Endothelial cell of umbilical vein (primary cell): ENCODE data around the gene MMP21. TPM values are rescaled to one million over a fixed set of nuclear protein-coding genes. Genes with fewer than 3 reads are reported as not detected.

Source experiments
- BruUV-seq: library from RNA; stranded (reverse); fragments of 400-500 nt; replicated peaks from 2 replicates; lab custom pipeline; 2021; lab: Mats Ljungman, UMichigan
- CTCF ChIA-PET: fragments of 300-600, 350-600 bp; sonication (Branson Sonifier 250); formaldehyde crosslinking; loops from one replicate; lab custom pipeline; 2021; ENCODE audit warnings: antibody characterized with exemption, inconsistent platforms; lab: Charles Lee
- POLR2A ChIA-PET: fragments of 300-600, 350-600 bp; sonication (Branson Sonifier 250); formaldehyde crosslinking; loops from one replicate; lab custom pipeline; 2021; ENCODE audit warnings: antibody characterized with exemption, inconsistent platforms; lab: Charles Lee
- DNase-seq: peaks from one replicate; pipeline ENCODE4 v3.0.0-alpha.2; 2011; ENCODE audit warnings: low read depth, low spot score
- FAIRE-seq: peaks from 2 replicates; lab custom pipeline; 2011; peaks lifted over from hg19 to GRCh38; lab: Jason Lieb, UNC
- H2AFZ ChIP-seq: 2 replicates; pipeline ENCODE4 v1.6.0; 2012; ENCODE audit warnings: low read depth, low read length, control low read depth, inconsistent platforms
- H3K27ac ChIP-seq: 2 replicates; pipeline ENCODE4 v1.5.1; 2011; ENCODE audit warnings: low read depth, mild to moderate bottlenecking, control low read depth, low read length, moderate library complexity; ENCODE audit not compliant: insufficient read depth
- H3K27me3 ChIP-seq, 2 experiments: 2 replicates each; pipeline versions ENCODE4 v1.6.0 to v1.6.1; 2011; ENCODE audit warnings: low read length in 2 of 2, mixed read lengths in 1 of 2; ENCODE audit not compliant: control insufficient read depth in 2 of 2, insufficient read depth in 2 of 2
- H3K36me3 ChIP-seq, 2 experiments: 2 replicates in 1 of 2; 3 replicates in 1 of 2; pipeline ENCODE4 v1.5.1; 2011; ENCODE audit warnings: low read length in 2 of 2, mild to moderate bottlenecking in 1 of 2, moderate library complexity in 1 of 2; ENCODE audit not compliant: control insufficient read depth in 2 of 2, insufficient read depth in 2 of 2; ENCODE audit errors: extremely low read depth in 1 of 2
- H3K4me1 ChIP-seq: 3 replicates; pipeline ENCODE4 v1.5.1; 2011; ENCODE audit warnings: mild to moderate bottlenecking, low read length; ENCODE audit not compliant: control insufficient read depth, insufficient read depth; ENCODE audit errors: extremely low read depth
- H3K4me2 ChIP-seq: 2 replicates; pipeline ENCODE4 v1.6.1; 2011; ENCODE audit warnings: low read length, control low read depth, mixed read lengths; ENCODE audit not compliant: insufficient read depth
- H3K4me3 ChIP-seq, 3 experiments: fragments of 200-600 bp in 1 of 3; sonication (generic), shearing (Covaris generic) in 1 of 3; replicated peaks in 1 of 3; 2 replicates each; pipeline ENCODE4 v1.5.1; 2011 to 2016; ENCODE audit warnings: control low read depth in 3 of 3, low read length in 3 of 3, mild to moderate bottlenecking in 2 of 3, inconsistent platforms in 1 of 3, low read depth in 1 of 3, moderate library complexity in 1 of 3; ENCODE audit not compliant: insufficient read depth in 1 of 3
- H3K79me2 ChIP-seq: 2 replicates; pipeline ENCODE4 v1.6.0; 2012; ENCODE audit warnings: low read length, inconsistent platforms; ENCODE audit not compliant: control insufficient read depth, insufficient read depth
- H3K9ac ChIP-seq: replicated peaks from 2 replicates; pipeline ENCODE3; 2011; ENCODE audit warnings: low read length, control low read depth; ENCODE audit not compliant: insufficient read depth; ENCODE audit errors: extremely low read depth
- H3K9me1 ChIP-seq: replicated peaks from 3 replicates; pipeline ENCODE4 v1.6.0; 2011; ENCODE audit warnings: mild to moderate bottlenecking, low read length; ENCODE audit not compliant: control insufficient read depth, insufficient read depth; ENCODE audit errors: extremely low read depth
- H3K9me3 ChIP-seq: replicated peaks from 2 replicates; pipeline ENCODE4 v1.5.1; 2012; ENCODE audit warnings: low read length, inconsistent platforms; ENCODE audit not compliant: control insufficient read depth, insufficient read depth
- H4K20me1 ChIP-seq: replicated peaks from 2 replicates; pipeline ENCODE3; 2011; ENCODE audit warnings: mild to moderate bottlenecking, low read length; ENCODE audit not compliant: control insufficient read depth, insufficient read depth; ENCODE audit errors: extremely low read depth
- EZH2 ChIP-seq: IDR thresholded peaks from 2 replicates; pipeline ENCODE4 v1.6.1; 2012; ENCODE audit warnings: borderline replicate concordance, low read depth, mild to moderate bottlenecking, moderate library complexity, low read length, inconsistent platforms; ENCODE audit not compliant: severe bottlenecking
- FOS ChIP-seq: IDR thresholded peaks from 2 replicates; pipeline ENCODE4 v1.6.1; 2011; ENCODE audit warnings: mild to moderate bottlenecking, low read length, moderate library complexity, borderline replicate concordance; ENCODE audit not compliant: insufficient read depth
- GATA2 ChIP-seq: IDR thresholded peaks from 2 replicates; pipeline ENCODE4 v1.7.0; 2011; ENCODE audit warnings: low read depth, mild to moderate bottlenecking, moderate library complexity, mixed read lengths, low read length; ENCODE audit not compliant: insufficient read length, insufficient read depth
- JUN ChIP-seq: IDR thresholded peaks from 2 replicates; pipeline ENCODE4 v1.6.1; 2011; ENCODE audit warnings: borderline replicate concordance, low read depth; ENCODE audit not compliant: insufficient read length, insufficient read depth
- MAX ChIP-seq: IDR thresholded peaks from 2 replicates; pipeline ENCODE4 v1.6.1; 2011; ENCODE audit not compliant: insufficient read depth, insufficient read length
- MYC ChIP-seq: IDR thresholded peaks from one replicate; pipeline ENCODE4 v1.6.1; 2011; ENCODE audit warnings: mild to moderate bottlenecking, low read depth, low read length
- POLR2A ChIP-seq: IDR thresholded peaks from 2 replicates; pipeline ENCODE4 v1.6.1; 2012; ENCODE audit warnings: low read depth, mild to moderate bottlenecking, control low read depth, low read length
- POLR2AphosphoS5 ChIP-seq: IDR thresholded peaks from 2 replicates; pipeline ENCODE4 v1.6.1; 2012; ENCODE audit warnings: low read depth, mild to moderate bottlenecking, control low read depth, low read length, moderate library complexity; ENCODE audit not compliant: insufficient read depth
- dilution Hi-C: fragments of 300-500 bp; cut with MboI; formaldehyde crosslinking; loops from one replicate; pipeline ENCODE4 v1.15.0; 2019; ENCODE audit warnings: low sequenced_read_pairs; ENCODE audit not compliant: extremely low pct_ligation_motif_present
- intact Hi-C: fragments of 100-400 bp; cut with micrococcal nuclease; formaldehyde crosslinking; loops from one replicate; pipeline ENCODE4 v1.10.0; 2022
- polyA plus RNA-seq, 4 experiments: library from polyadenylated mRNA; depleted of rRNA in 3 of 4; stranded (reverse) in 3 of 4; unstranded in 1 of 4; fragments of >200 nt; gene quantifications; 2 replicates each; pipeline versions ENCODE4 v1.2.1 to v1.2.3, GENCODE V29; 2011 to 2012; ENCODE audit warnings: missing spikeins in 1 of 4
- total RNA-seq: library from RNA; stranded (reverse); gene quantifications from 2 replicates; pipeline ENCODE4 v1.2.3, GENCODE V29; 2021
- TF ChIP-seq, protein P1 (sequence below), 2 donors: IDR thresholded peaks; 1 replicate in 1 of 2; 2 replicates in 1 of 2; pipeline ENCODE4 v1.5.1; 2011; ENCODE audit warnings: low read length in 2 of 2, mild to moderate bottlenecking in 2 of 2, moderate library complexity in 2 of 2, control low read depth in 1 of 2, inconsistent platforms in 1 of 2, low read depth in 1 of 2; ENCODE audit not compliant: insufficient read depth in 1 of 2; ENCODE audit errors: extremely low read depth in 1 of 2

Gene MMP21
- total and polyA plus RNA-seq, 2 donors (not counting 3 experiments of a cell fraction or from before 2014, with no cell fraction given) = 0.06 TPM; not detected in 1

DNA sequence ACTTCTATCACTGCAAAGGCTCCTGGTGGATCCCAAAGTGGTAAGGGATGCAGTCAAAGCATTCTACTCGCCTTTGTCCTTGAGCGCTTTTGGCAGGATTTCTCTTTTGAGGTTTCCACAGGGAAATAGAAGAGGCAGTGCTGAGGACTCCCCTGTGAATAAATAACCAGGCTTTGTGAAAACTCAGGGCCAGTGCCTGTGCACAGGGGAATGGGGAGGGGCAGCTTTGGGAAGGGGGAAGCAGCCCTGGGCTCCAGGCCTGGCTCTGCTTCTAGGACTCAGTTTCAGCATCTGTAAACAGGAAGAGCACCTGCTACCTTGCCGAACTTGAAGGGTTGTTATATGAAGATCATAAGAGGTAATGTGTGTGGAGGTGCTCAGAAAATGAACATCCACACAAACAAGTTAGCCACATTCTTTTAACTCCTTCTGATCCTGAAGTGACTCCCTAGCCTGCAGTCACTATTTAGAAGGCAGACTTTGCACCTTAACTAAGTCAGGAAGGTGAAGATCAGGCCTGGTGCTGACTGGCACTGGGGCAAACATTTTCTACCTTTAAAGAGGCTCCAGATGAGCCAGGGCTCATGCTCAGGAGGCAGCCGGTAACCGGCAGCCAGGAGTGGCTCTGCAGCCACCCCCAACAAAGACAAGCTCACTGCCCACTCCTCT is 22.5 kb upstream of the MMP21 start:
- BruUV-seq = no TSS peak
- H3K79me2 ChIP-seq = no peaks in the 10 kb centered on the region
- no peaks in the 10 kb centered on the region for H3K27me3 ChIP-seq
- TF ChIP-seq EZH2 (no peak), GATA2 (no peak), MYC (no peak), POLR2A (no peak)
- DNase-seq (no peak), FAIRE-seq (no peak)
- H3K4me2 ChIP-seq = no peak overlapping the region
- ChIA-PET CTCF (no interaction called here), POLR2A (no interaction called here)
- no peak overlapping the region for H2AFZ ChIP-seq
- no peaks in the 10 kb centered on the region for H3K9me1 ChIP-seq
- H4K20me1 ChIP-seq = no peaks in the 10 kb centered on the region
- no peak overlapping the region for H3K4me3 ChIP-seq
- dilution Hi-C loops (no loop called here), intact Hi-C loops (no loop called here)
- H3K9ac ChIP-seq = no peak overlapping the region
- H3K27ac ChIP-seq = no peak overlapping the region
- H3K4me1 ChIP-seq = no peaks in the 10 kb centered on the region
- no peaks in the 10 kb centered on the region for H3K9me3 ChIP-seq
- H3K36me3 ChIP-seq = peaks cover 2 to 17% of the 10 kb centered on the region in 2 experiments

DNA sequence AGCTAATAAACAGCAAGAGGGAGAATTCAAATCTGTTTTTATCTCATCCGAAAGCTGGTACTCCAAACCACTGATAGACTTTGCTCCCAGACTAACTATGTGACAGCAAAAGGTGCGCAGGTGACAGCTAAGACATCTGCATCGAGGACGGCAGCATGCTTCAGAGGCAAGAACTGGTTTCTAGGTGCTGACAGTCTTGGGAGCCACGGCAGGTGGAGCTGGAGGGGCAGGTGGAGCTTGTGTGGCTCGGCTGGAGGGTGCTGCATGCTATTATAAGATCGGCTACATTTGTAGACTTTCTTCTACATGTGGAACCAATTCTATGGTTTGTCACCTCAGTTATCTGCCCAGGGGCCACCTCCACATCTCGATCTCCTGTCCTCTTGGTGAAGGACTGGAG is 21.8 kb upstream of the MMP21 start:
- Histone ChIP-seq H3K27ac (no peak overlapping the region), H3K4me3 (no peak overlapping the region), H2AFZ (no peak overlapping the region), H3K9me3 (no peaks in the 10 kb centered on the region), H3K4me2 (no peak overlapping the region), H4K20me1 (no peaks in the 10 kb centered on the region), H3K9ac (no peak overlapping the region), H3K4me1 (no peaks in the 10 kb centered on the region), H3K79me2 (no peaks in the 10 kb centered on the region), H3K36me3 (peaks cover 2 to 22% of the 10 kb centered on the region in 2 experiments), H3K27me3 (no peaks in the 10 kb centered on the region), H3K9me1 (no peaks in the 10 kb centered on the region)
- CTCF ChIA-PET = no interaction called here
- POLR2A ChIA-PET = no interaction called here
- DNase-seq = no peak
- dilution Hi-C loops = no loop called here
- no peak for FAIRE-seq
- intact Hi-C loops = no loop called here
- BruUV-seq = no TSS peak
- no peak for TF ChIP-seq POLR2AphosphoS5
- TF ChIP-seq POLR2A = no peak
- no peak for TF ChIP-seq FOS
- no peak for TF ChIP-seq GATA2
- TF ChIP-seq JUN = no peak
- TF ChIP-seq MAX = no peak
- no peak for TF ChIP-seq EZH2
- TF ChIP-seq MYC = no peak
- TF ChIP-seq, protein P1, sequence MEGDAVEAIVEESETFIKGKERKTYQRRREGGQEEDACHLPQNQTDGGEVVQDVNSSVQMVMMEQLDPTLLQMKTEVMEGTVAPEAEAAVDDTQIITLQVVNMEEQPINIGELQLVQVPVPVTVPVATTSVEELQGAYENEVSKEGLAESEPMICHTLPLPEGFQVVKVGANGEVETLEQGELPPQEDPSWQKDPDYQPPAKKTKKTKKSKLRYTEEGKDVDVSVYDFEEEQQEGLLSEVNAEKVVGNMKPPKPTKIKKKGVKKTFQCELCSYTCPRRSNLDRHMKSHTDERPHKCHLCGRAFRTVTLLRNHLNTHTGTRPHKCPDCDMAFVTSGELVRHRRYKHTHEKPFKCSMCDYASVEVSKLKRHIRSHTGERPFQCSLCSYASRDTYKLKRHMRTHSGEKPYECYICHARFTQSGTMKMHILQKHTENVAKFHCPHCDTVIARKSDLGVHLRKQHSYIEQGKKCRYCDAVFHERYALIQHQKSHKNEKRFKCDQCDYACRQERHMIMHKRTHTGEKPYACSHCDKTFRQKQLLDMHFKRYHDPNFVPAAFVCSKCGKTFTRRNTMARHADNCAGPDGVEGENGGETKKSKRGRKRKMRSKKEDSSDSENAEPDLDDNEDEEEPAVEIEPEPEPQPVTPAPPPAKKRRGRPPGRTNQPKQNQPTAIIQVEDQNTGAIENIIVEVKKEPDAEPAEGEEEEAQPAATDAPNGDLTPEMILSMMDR (IDR thresholded peaks at IDR 0.05; ENCODE audit: extremely low read depth in 1 of 2, insufficient read depth in 1 of 2, low read depth in 1 of 2, low read length in 2 of 2) = no peak
